SK-N-DZ (cell line): ENCODE measurements around the gene LSM2.

ENCODE experiments used
- DNase-seq: peaks from one replicate; pipeline ENCODE4 v3.0.0-alpha.2; 2015; ENCODE audit warnings: low spot score
- small RNA-seq, 2 experiments: library from RNA; depleted of rRNA; stranded (forward); fragments of <200 nt; gene quantifications; one replicate each; pipeline ENCODE3, GENCODE V24; 2014

The LSM2 gene

GRCh38 chr6:31750411-31751022, 56.2 kb downstream of the LSM2 start:
- DNase-seq: no peak

- DNase-seq: no peak
These were observed 57.3 kb downstream of the LSM2 start for GRCh38 chr6:31749301-31750036.

Small RNA genes lying within 50 kb of the gene (small RNA-seq; reads per million reads assigned to genes)
- gene MSH5-SAPCD1 (0 reads per million in 2 experiments), gene RF00019 (0 reads per million in 2 experiments), gene RNU6-850P (0 reads per million in 2 experiments), gene SAPCD1 (0 reads per million in 2 experiments), gene SNORD48 (8.0 to 313 reads per million in 2 experiments), gene SNORD52 (0 reads per million in 2 experiments)
